ENCODE data around the gene RNF126.
"Not testable (repeated sequence)": the region's sequence is repeated elsewhere in the genome, so short reads cannot be mapped to it uniquely, and the experiment has no call there.

RNF126 gene

GRCh38 chr19:633068-633785, 29.8 kb downstream of the RNF126 start, which contains the start of gene POLRMT:
Gene POLRMT (minus strand): TSS chr19:633537. CDS start chr19:633512, 25 bp downstream.
- DNase-seq (ENCODE audit: insufficient read length, low spot score) = peak; percentile 100
- TF ChIP-seq POU2F2 (IDR thresholded peaks at IDR 0.05; ENCODE audit: low read depth, low read length) (peak; percentile 55; the same call in 1 of the 2 replicates), PAX5 (IDR thresholded peaks at IDR 0.05; ENCODE audit: insufficient read depth, low read length, severe bottlenecking) (peak; percentile 3), SPI1 (IDR thresholded peaks at IDR 0.05; ENCODE audit: low read depth, low read length) (no peak), TAF1 (IDR thresholded peaks at IDR 0.05; ENCODE audit: low read depth, low read length) (no peak), POLR2A (IDR thresholded peaks at IDR 0.05; ENCODE audit: low read depth, low read length) (no peak), POLR2AphosphoS5 (IDR thresholded peaks at IDR 0.05; ENCODE audit: low read depth, low read length) (no peak)
- peak; percentile 98 for FAIRE-seq

- peak; percentile 89 for FAIRE-seq
- TF ChIP-seq TAF1 (IDR thresholded peaks at IDR 0.05; ENCODE audit: low read depth, low read length) = no peak
- no peak for TF ChIP-seq PAX5 (IDR thresholded peaks at IDR 0.05; ENCODE audit: insufficient read depth, low read length, severe bottlenecking)
- no peak for TF ChIP-seq POLR2A (IDR thresholded peaks at IDR 0.05; ENCODE audit: low read depth, low read length)
- TF ChIP-seq POLR2AphosphoS5 (IDR thresholded peaks at IDR 0.05; ENCODE audit: low read depth, low read length) = no peak
- TF ChIP-seq SPI1 (IDR thresholded peaks at IDR 0.05; ENCODE audit: low read depth, low read length) = no peak
- TF ChIP-seq POU2F2 (IDR thresholded peaks at IDR 0.05; ENCODE audit: low read depth, low read length) = no peak
Observed at GRCh38 chr19:632579-633067, 30.4 kb downstream of the RNF126 start.

GRCh38 chr19:629961-630714, 32.9 kb downstream of the RNF126 start:
- FAIRE-seq = no peak
- no peak for DNase-seq (ENCODE audit: insufficient read length, low spot score)
- no peak for TF ChIP-seq TAF1 (IDR thresholded peaks at IDR 0.05; ENCODE audit: low read depth, low read length)
- TF ChIP-seq POU2F2 (IDR thresholded peaks at IDR 0.05; ENCODE audit: low read depth, low read length) = no peak
- no peak for TF ChIP-seq PAX5 (IDR thresholded peaks at IDR 0.05; ENCODE audit: insufficient read depth, low read length, severe bottlenecking)
- TF ChIP-seq POLR2A (IDR thresholded peaks at IDR 0.05; ENCODE audit: low read depth, low read length) = no peak
- TF ChIP-seq POLR2AphosphoS5 (IDR thresholded peaks at IDR 0.05; ENCODE audit: low read depth, low read length) = no peak
- no peak for TF ChIP-seq SPI1 (IDR thresholded peaks at IDR 0.05; ENCODE audit: low read depth, low read length)

More at GRCh38 chr19:632579-633067, 30.4 kb downstream of the RNF126 start:
- DNase-seq (ENCODE audit: insufficient read length, low spot score) = peak; percentile 83

- FAIRE-seq; DNase-seq (ENCODE audit: insufficient read length, low spot score): not testable (repeated sequence)
Observed at GRCh38 chr19:629515-629914, 33.5 kb downstream of the RNF126 start.

GRCh38 chr19:628168-628567, 34.8 kb downstream of the RNF126 start:
- TF ChIP-seq POLR2AphosphoS5 (IDR thresholded peaks at IDR 0.05; ENCODE audit: low read depth, low read length) (no peak), POU2F2 (IDR thresholded peaks at IDR 0.05; ENCODE audit: low read depth, low read length) (no peak), SPI1 (IDR thresholded peaks at IDR 0.05; ENCODE audit: low read depth, low read length) (no peak), POLR2A (IDR thresholded peaks at IDR 0.05; ENCODE audit: low read depth, low read length) (no peak), TAF1 (IDR thresholded peaks at IDR 0.05; ENCODE audit: low read depth, low read length) (no peak), PAX5 (IDR thresholded peaks at IDR 0.05; ENCODE audit: insufficient read depth, low read length, severe bottlenecking) (no peak)
- DNase-seq (ENCODE audit: insufficient read length, low spot score) (no peak), FAIRE-seq (no peak)

- not testable (repeated sequence) for DNase-seq (ENCODE audit: insufficient read length, low spot score); FAIRE-seq
Observed at GRCh38 chr19:626566-626965, 36.4 kb downstream of the RNF126 start.

- TF ChIP-seq SPI1 (IDR thresholded peaks at IDR 0.05; ENCODE audit: low read depth, low read length) (no peak), POLR2A (IDR thresholded peaks at IDR 0.05; ENCODE audit: low read depth, low read length) (no peak), POU2F2 (IDR thresholded peaks at IDR 0.05; ENCODE audit: low read depth, low read length) (no peak), TAF1 (IDR thresholded peaks at IDR 0.05; ENCODE audit: low read depth, low read length) (no peak), PAX5 (IDR thresholded peaks at IDR 0.05; ENCODE audit: insufficient read depth, low read length, severe bottlenecking) (no peak), POLR2AphosphoS5 (IDR thresholded peaks at IDR 0.05; ENCODE audit: low read depth, low read length) (no peak)
- DNase-seq (ENCODE audit: insufficient read length, low spot score) (no peak), FAIRE-seq (no peak)
Observed at GRCh38 chr19:625257-625656, 37.8 kb downstream of the RNF126 start.

GRCh38 chr19:624433-625109, 38.4 kb downstream of the RNF126 start:
- TF ChIP-seq TAF1 (IDR thresholded peaks at IDR 0.05; ENCODE audit: low read depth, low read length) = no peak
- no peak for TF ChIP-seq PAX5 (IDR thresholded peaks at IDR 0.05; ENCODE audit: insufficient read depth, low read length, severe bottlenecking)
- TF ChIP-seq SPI1 (IDR thresholded peaks at IDR 0.05; ENCODE audit: low read depth, low read length) = no peak
- DNase-seq (ENCODE audit: insufficient read length, low spot score) = no peak
- no peak for FAIRE-seq

- no peak for TF ChIP-seq TAF1 (IDR thresholded peaks at IDR 0.05; ENCODE audit: low read depth, low read length)
- TF ChIP-seq POLR2A (IDR thresholded peaks at IDR 0.05; ENCODE audit: low read depth, low read length) = no peak
- TF ChIP-seq PAX5 (IDR thresholded peaks at IDR 0.05; ENCODE audit: insufficient read depth, low read length, severe bottlenecking) = no peak
- no peak for TF ChIP-seq SPI1 (IDR thresholded peaks at IDR 0.05; ENCODE audit: low read depth, low read length)
- TF ChIP-seq POLR2AphosphoS5 (IDR thresholded peaks at IDR 0.05; ENCODE audit: low read depth, low read length) = no peak
- TF ChIP-seq POU2F2 (IDR thresholded peaks at IDR 0.05; ENCODE audit: low read depth, low read length) = no peak
- FAIRE-seq (no peak), DNase-seq (ENCODE audit: insufficient read length, low spot score) (no peak)
Observed at GRCh38 chr19:623974-624373, 39.0 kb downstream of the RNF126 start.
